NOMO-1 treated with dmso at 0.1 percent for 144 hours (cell line): Measurements from ENCODE around the gene GPR63.

ENCODE experiments used
- DNase-seq: peaks from one replicate; lab custom pipeline; 2025; ENCODE audit not compliant: unreplicated experiment; lab: John Stamatoyannopoulos, UW

The GPR63 gene

DNA sequence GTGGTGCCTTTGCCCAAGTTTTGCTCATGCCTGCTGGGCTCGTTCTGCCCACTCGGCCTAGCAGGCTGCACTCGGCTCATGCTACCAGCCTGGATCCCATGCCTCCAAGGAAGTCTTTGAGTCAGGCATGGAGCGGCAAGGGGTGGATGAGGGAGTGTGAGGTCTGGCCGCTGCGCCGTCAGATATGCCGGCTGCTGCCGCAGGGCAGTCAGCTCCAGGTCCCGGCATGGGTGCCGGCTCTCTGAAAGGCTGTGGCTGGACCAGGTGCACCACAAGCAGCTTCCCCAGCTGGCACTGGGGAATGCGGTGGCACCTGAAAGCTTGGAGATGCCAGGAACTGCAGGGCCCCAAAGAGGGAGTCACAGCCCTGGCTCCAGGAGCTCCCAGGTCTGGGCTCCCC lies 75.5 kb downstream of the GPR63 start:
- no peak for DNase-seq

- no peak for DNase-seq
Observed at GRCh38 chr6:96760153-96760687, 77.1 kb downstream of the GPR63 start.

DNA sequence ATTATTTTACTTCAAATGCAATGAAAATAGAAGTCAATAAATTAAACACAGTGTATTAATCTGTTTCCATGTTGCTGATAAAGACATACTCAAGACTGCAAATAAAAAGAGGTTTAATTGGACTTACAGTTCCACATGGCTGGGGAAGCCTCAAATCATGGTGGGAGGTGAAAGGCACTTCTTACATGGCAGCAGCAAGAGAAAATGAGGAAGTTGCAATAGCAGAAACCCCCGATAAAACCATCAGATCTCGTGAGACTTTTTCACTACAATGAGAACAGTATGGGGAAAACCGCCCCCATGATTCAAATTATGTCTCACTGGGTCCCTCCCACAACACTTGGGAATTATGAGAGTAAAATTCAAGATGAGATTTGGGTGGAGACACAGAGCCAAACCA lies 82.2 kb downstream of the GPR63 start:
- no peak for DNase-seq

DNA sequence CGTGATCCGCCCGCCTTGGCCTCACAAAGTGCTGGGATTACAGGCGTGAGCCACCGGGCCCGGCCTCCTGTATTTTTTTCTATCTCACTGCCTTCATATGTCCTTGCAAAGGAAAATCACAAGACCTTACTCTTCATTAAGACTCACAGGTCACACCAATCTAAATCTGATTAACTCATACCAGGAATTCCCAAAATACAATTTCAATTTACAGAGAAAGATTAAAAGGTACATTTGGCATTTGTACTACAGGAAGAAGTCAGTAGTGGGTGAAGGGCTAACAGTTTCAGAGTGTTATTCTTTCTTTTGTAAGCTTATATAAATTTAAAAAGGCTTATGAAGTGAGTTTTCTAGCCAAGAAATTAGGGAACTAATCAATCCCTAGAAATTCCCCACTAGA lies 87.4 kb downstream of the GPR63 start:
- DNase-seq: no peak
